GM11168 (cell line): ENCODE results near the gene KRTAP21-3.

Experiments
- in situ Hi-C: fragments of 300-500 bp; cut with MboI; formaldehyde crosslinking; loops from one replicate; pipeline ENCODE4 v1.12.0; 2022; ENCODE audit warnings: low sequenced_read_pairs; ENCODE audit not compliant: unreplicated experiment

The KRTAP21-3 gene

DNA sequence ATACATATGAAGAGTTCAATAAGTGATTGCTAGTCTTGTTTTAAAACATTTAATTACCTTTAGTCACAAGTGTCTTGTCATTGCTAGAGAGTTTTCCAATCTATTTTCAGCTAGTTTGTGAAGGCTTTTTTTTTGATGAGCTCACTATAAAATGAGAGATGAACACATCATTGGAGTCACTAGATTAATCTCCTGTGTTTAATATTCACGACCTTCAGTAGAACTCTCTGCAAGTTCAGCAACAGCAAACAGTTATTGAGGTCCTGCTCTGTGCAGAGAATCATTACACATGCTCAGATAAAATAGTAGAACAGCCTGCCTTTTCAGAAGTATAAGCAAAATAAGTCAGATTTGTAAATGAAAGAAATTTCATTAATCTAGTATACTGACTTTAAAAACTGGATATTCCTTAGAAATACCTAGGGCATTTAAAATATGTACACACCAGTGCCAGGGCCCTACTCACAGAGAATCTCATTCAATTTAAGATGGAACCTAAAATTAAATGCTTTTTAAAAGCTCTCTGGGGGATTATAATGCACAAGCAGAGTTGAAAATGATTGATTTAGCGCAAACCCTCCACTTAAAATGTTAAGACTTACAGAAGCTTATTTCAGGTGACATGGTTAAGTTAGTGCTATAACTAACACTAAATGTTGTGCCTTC is 45.5 kb downstream of the KRTAP21-3 start:
- in situ Hi-C loops: no loop called here

DNA sequence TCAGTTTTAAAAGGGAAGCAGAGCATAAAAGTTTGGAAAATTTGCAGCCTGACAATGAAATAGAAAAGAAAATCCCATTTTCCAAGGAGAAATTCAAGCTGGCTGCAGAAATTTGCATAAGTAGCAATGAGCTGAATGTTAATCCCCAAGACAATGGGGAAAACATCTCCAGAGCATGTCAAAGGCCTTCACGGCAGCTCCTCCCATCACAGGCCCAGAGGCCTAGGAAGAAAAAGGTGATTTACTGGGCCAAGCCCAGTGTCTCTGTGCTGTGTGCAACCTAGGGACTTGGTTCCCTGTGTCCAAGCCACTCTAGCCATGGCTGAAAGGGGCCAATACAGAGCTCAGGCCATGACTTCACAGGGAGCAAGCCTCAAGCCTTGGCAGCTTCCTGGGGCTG is 49.8 kb downstream of the KRTAP21-3 start:
- in situ Hi-C loops: no loop called here
